EL (cell line): Measurements from ENCODE around the gene GLCCI1.
"Not testable (repeated sequence)": the region's sequence is repeated elsewhere in the genome, so short reads cannot be mapped to it uniquely, and the experiment has no call there.

Experiments
- DNase-seq: peaks from one replicate; pipeline ENCODE4 v3.0.0-alpha.2; 2016

Gene GLCCI1

DNA sequence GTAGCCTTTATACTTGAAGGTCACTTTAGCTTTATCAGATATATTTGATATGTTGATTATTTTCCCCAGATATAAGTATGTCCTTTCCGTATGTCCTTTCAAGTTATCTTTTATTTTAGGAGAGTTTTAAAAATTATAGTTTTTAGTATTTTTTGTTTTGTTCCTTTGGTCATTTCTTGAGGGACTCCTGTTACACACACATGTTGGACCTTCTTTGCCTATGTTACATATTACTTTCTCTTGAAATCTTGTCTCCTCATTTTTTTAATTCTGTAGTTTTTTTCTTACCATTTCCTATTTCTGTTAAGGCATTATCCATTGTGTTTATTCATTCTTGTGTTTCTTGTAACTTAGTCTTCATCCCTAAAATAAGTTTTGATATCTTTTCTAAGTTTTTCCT lies 23.9 kb downstream of the GLCCI1 start:
- no peak for DNase-seq

DNA sequence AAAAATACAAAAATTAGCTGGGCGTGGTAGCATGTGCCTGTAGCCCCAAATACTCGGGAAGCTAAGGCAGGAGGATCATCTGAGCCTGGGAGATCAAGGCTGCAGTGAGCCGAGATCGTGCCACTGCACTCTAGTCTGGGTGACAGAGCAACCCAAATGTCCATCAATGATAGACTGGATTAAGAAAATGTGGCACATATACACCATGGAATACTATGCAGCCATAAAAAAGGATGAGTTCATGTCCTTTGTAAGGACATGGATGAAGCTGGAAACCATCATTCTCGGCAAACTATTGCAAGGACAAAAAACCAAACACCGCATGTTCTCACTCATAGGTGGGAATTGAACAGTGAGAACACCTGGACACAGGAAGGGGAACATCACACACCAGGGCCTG lies 26.8 kb downstream of the GLCCI1 start:
- not testable (repeated sequence) for DNase-seq

DNA sequence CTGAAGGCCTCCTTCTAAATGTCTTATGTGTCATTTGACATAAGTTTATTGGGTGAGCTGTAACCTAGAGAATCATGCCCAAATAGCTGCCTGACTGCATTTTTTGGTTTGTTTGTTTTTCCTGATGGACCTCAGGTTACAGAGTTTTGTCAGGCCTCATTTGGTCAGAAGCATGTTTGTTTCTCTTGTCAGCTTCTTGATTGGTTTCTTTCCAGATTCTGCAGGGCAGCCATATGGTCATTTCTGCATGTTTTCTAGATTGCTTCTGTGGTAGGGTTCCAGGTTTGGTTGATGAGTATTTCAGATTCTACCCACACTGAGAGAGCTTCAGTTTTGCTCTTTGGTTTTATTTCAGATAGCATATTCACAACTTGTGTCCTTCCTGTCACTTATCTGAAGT lies 28.0 kb downstream of the GLCCI1 start:
- peak; percentile 28 for DNase-seq

DNA sequence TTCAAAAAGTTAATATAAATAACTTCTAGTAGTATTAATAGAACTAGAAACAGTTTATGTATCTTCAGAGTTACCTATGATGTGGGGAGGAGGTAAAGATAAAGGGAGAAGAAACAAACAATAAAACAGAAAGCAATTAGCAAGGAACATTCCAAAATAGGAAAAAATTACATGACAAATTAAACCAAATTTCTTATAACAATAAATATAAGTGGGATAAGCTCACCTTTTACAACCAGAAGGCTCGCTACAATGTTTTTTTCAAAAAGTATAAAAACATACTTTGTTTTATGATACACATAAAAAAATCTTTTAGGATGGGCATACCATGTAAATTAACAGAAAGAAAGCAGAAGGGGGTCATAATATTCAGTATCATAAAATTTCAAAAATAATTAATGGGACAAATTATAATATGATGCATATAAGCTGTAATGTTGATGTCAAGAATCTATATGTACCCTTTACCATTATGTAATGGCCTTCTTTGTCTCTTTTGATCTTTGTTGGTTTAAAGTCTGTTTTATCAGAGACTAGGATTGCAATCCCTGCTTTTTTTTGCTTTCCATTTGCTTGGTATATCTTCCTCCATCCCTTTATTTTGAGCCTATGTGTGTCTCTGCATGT lies 31.8 kb downstream of the GLCCI1 start:
- DNase-seq: no peak

DNA sequence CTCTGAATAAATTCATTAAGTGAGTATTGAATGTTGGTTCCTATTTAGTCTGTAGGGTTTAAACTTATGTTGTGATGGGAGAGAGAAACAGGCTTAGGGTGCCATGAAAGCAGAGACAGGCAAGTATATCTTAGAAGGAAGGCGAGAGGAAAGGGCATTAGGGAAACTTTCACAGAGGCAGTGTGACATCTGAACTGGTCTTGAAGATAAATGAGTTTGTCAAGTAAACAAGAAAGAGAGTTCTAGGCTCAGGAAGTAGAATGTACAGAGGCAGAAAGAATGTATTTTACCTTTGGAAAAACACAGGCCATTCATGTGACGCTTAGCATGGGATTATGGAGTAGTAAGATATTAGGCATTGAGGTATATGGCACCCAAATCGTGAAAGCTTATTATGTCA lies 34.5 kb downstream of the GLCCI1 start:
- no peak for DNase-seq

DNA sequence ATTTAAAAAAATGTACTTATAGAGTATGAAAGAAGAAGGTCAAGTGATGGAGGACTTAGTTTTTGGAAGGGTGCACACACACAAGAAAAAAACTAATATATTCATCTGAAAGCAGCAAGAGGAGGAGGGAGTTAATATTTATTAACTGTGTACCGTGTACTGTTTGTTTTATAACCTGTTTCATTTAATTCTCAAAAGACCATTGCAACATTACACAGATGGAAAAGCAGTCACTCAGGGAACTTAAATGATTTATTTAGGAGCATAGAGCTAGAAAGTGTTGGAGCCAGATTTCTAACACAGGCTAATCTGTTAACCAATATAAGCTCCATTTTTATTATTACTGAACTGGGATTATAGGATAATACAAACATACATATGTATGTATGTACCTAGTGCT lies 36.7 kb downstream of the GLCCI1 start:
- no peak for DNase-seq

DNA sequence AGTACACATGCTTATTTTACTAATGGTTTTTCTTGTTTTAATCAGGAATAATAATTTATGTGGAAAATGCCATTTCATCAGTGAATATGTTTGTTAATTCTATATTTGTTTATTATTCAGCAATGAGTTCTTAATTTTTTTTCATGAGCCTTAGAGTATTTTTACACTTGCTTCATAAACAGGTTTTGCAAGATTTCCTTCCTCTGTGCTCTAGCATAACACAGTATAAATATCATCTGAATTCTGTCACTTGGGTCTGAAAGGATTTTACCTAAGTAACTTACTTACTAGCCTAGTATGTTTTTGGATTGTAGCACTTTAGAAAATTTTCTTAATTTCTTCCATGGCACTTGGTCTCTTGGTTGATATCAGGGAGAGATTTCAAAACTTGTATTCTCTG lies 45.8 kb downstream of the GLCCI1 start:
- no peak for DNase-seq

DNA sequence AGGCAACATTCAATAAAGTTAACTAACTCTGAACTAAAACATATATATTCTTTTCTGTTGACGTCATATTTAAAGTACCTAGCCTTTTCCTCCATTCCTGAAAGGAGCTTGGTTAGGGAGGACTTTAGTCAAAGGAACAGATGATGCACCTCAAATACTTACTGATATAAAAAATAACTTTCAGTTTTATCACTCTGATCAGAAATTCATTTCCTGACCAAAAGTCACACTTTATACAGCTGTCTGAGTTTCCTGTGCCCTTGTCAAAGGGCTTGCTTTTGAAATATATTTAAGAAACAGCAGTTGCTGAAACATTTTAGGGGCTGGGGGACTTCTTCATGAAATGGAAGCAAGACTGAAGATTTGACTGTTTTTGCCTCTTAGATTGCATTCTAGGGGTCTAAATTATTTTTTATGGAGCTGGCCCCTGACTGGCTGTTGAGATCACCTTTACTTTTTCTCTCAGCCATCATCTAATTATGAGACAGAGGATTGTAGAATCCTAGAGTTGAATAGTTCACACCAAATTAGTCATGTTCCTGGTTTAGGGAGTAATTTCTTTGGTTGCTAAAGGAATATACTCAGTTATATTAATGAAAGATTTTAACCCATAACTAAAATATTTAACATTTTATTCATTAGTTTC lies 46.6 kb downstream of the GLCCI1 start:
- no peak for DNase-seq

DNA sequence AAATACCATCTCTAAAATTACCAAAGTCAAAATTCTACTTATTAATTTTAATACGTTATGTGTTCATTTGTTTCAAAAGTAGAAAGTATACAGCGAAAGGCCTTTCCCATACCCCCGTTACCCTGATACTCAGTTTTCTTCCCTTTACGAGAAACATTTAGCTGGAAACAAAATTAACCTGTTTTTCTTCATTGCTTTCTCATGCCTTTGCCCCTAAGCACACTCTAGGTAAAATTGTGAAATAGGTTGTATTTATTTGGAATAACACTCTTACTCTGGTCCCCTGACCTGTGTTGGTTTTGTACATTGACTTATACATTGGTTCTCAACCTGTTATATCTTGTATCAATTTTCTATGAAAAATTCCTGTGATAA lies 47.1 kb downstream of the GLCCI1 start:
- DNase-seq: no peak

DNA sequence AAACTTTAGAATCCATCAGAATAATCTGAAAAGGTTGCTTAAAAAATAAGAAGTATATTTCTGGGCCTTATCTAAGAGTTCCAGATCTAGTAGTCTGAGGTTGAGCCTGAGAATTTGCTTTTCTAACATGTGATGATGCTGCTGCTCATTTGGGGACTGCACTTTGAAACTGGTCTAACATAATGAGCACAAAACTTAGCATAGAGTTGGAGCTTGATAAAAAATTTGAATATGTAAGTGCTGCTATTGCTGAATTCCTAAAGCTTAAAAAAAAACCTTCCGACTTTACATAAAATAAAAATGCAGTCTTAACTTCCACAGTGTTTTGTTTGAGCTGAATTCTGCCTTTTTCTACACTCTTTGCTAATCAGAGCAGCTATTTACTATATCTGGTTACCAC lies 48.8 kb downstream of the GLCCI1 start:
- no peak for DNase-seq

DNA sequence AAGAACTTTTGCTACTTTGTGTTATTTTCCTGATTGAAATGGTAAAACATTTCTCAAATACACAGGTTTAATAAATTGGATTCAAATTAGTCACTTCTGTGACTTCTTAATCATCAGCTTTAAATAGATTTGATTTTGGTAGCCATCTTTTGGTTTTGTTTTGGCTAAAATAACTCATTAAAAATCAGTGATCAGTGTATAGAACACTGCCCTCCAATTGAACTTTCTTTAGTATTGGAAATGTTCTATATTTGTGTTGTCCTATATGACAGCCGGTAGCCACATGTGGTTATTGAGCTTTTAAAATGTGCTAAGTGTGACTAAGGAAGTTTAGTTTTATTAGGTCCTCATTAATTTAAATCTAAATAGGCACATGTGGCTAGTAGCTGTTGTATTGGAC lies 50.4 kb downstream of the GLCCI1 start:
- no peak for DNase-seq

DNA sequence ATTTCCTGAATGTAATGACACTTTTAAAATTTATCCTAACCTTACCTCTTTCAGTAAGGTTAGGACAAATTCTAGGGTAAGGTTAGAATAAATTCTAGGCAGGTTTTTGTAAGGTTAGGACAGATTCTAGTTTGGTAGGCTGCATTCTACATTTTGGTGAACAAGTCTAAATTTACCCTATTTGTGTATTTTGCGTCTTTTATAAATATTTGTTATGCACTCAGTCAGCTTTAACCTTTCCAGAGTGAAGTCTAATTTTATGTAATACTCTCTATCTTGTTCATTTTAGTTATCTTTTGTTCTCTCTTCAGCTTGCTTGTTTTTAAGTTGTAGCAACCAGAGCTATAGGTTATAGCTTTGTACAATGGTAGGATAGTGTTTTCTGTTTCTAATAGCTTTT lies 54.0 kb downstream of the GLCCI1 start:
- DNase-seq: no peak

DNA sequence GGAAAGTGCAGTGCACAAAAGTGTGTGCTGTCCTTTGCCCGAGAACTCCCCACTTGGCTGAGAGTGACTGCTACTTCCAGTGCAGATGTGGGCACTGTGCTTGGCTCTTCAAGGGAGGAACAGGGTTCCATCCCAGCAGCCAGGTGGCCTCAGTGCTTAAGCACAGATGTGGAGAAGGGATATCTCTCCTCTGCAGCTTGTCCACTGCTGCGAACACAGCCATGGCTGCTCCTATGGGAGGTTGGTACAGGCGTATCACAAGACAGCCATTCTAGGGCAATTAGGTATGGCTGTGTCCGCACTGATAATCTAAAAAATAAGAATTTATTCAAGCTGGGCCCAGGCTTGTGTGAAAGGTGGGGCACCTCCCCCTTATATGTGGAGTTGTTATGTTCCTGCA lies 66.6 kb downstream of the GLCCI1 start:
- no peak for DNase-seq

DNA sequence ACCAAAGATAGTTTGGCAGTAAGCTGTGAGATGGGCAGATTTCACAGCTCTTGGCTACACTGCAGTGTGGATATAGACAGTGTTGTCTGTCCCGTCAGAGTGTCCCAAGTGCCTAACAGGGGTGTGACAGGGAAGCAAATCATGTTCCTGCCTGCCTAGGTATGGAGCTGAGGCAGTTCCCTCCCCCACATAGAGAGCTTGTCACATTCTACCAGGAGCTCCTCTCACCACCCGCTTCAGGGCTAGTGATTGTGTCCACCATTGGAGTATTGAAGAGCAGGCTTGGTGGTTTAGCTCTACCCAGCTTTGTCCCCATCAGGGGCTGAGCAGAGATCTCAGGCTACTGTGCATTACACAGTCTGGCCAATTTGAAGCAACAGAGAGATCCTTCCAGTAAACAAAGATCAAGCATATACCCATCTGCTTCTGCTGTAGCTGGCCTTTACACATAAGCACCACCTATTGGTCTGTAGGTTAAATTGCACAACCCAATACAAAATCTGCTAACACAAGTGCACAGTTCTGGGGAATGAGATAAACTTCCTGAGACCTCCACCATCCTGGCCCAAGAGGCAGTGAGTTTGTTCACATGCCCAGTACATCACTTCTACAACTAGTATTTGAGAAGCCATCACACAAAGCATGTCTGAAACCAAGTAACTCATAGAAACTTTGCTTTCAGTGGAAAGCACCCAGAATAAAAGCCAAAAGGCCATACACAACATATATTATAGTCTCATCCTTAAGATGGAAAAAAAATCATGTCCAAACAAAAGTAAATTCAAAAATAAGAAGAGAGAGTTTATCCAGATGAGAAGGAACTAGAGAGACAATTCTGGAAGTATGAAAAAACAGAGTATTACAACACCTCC lies 67.3 kb downstream of the GLCCI1 start:
- DNase-seq: peak; percentile 31

DNA sequence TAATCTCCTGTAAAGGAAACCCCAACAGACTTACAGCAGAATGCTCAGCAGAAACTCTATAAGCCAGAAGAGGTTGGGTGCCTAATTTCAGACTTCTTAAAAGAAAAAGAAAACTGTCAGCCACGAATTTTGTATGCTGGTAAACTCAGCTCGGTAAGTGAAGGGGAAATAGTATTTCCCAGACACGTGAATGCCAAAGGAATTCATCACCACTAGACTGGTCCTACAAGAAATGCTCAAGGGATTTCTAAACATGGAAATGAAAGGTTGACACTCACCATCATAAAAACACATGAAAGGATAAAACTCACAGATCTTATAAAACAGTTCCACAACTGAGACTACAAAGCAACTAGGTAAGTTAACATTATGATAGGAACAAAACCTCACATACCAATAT lies 68.6 kb downstream of the GLCCI1 start:
- no peak for DNase-seq

DNA sequence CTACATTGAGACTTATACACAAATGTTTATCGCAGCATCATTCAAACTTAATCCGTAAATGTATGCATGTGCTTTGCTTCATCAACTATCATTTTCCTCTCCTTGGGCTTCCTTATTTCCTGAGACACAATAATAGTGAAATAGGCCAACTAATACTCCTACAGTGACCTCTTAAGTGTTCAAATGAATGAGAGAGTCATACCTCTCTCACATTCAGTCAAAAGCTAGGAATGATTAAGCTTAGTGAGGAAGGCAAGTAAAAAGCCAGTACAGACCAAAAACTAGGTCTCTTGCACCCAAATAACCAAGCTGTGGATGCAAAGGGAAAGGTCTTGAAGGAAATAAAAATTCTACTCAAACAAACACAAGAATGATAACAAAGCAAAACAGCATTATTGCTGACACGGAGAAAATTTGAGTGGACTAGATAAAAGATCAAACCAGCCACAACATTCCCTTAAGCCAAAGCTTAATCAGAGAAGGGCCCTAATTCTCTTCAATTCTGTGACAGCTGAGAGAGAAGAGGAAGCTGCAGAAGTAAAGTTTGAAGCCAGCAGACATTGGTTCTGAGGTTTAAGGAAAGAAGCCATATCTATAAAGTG lies 72.3 kb downstream of the GLCCI1 start:
- no peak for DNase-seq

DNA sequence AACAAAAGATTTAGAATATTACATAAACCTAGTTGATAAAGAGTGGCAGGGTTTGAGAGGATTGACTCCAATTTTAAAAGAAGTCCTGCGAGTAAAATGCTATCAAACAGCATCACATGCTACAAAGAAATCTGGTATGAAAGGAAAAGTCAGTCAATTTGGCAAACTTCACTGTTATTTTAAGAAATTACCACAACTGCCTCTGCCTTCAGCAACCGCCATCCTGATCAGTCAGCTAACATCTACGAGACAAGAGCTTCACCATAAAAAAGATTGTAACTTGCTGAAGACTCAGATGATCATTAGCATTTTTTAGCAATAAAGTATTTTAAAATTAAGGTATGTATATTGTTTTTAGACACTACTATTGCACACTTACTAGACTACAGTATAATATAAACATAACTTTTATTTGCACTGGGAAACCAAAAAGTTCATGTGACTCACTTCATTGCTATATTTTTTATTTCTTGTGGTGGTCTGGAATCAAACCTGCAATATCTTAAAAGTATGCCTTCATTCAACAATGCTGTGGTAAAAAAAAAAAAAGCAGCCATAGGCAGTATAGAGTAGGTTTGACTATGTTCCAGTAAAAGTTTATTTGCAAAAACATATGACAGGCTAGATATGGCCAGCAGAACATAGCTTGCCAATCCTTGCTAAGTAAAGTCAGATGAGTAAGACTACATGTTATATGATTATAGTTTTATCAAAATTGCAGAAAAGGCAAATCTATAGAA lies 74.4 kb downstream of the GLCCI1 start:
- no peak for DNase-seq

DNA sequence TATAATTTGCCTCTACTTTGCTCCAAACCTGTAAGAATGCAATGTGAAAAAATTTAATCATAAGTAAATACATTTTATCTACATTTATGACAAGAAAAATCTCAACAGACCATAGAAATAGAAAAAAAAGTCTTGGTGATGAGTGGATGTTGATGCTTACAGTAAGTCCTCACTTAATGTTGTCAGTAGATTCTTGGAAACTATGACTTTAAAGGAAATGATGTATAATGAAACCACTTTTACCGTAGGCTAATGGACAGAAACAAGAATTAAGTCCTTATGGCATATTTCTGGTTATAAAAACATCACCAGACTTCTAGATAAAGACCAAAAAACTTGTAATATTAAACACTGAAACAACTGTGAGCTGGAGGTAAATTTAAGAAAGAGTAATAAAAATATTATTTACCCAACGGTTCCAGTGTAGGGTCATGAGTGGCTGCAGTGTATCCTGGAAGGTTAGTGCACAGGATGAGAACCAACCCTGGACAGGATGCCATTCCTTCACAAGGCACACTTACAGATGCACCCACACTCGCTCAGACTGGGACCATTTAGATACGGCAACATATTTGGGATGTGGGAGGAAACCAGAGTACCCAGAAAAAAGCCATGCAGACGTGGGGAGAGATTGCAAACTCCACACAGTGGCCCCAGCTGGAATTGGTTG lies 76.3 kb downstream of the GLCCI1 start:
- DNase-seq: no peak

DNA sequence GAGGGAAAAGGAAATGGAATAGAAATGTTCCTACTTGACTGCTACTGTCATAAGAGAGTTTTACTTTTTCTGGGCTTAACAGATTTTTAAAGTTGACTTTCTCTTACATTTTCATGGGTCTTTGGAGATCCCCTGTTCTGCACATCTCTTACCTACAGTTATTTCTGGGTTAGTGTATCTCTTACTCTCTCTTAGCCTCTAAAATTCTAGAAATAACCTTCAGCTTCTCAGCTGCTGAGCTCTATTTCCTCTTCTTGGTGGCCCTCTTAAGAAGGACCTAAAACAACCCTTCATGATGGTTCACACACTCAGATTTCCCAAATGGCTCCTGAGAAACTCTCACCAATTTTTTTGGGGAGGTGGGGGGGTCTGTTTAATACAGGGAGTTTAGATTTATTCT lies 79.5 kb downstream of the GLCCI1 start:
- DNase-seq: not testable (repeated sequence)

DNA sequence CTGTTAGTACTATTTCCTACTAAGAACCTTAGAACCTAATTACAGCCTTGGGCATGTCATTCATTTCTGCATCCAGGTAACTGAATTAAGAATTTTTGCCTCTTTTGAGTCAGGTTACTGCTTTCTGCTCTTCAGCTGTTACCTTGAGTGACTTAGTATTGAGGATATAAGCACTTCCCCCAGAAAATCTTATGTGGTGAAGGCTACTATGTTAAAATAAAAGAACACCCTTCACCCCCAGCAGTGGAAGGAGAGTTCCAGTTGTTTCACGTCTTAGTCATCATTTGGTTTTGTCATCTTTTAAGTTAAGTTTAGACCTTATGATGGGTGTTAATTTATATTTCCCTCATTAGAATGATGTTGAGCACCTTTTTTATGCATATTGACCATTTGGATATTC lies 82.8 kb downstream of the GLCCI1 start:
- no peak for DNase-seq

DNA sequence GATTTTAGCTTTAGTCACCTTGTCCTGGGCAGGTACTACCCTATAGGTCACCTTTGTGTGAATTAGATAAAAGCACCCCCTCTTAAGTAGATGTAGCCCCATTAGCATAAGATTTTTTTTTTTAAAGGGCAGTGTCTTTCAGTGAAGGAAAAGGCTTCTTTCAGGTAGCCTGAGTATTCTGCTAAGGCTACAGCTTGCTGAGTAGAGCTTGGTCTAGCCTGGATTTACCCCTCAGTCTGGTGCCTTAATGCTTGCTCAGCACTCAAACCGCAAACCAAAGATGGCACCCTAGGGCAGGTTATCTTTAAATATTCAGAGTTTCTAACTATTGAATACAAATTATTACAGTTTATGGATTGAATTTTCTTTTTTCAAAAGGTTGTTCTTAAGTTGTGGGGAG lies 83.4 kb downstream of the GLCCI1 start:
- no peak for DNase-seq

DNA sequence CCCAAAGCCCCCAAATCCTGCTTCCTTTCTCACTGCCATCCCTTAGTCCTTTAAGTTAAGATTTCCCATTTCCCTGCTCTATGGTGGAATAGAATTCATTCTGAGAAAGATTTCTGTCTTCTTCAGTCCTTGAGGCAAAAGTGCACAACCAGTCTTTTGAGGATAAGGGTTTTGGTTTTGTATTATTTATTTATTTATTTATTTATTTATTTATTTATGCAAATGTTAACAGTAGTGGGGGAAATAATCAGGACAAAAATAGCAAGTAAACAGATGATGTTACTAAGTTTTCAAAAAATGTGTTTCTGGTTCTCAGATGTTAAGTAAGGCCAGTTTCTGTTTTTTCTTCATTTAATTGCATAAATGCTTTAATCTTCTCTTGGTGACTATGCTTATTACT lies 84.2 kb downstream of the GLCCI1 start:
- DNase-seq: no peak

DNA sequence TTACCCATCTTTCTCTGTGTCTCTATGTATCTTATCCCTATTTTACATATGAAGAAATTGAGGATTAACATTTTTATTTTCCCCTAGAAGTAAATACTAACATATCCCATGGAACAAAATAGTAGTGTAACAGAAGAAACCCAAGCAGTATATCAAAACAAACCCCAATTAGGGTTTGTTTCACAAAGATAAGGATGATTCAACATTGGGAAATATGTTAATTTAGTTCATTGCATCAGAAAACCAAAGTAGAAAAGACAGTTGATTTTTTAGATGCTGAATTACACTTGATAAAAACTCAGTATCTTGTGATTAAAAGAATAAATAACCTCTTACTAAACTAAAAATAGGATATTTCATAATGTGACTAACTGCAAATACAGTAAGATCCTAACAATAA lies 87.8 kb downstream of the GLCCI1 start:
- no peak for DNase-seq
